Stomach (tissue), 9 donors: ENCODE data around the gene SELENOW. TPM values are rescaled to one million over a fixed set of nuclear protein-coding genes. Genes with fewer than 3 reads are reported as not detected.

Experiments
- DNase-seq, 2 donors: peaks; one replicate each; pipeline versions ENCODE4 v3.0.0 to v3.0.0-alpha.2; 2013 to 2019
- H3K27ac ChIP-seq, 5 donors: fragments of 200-600 bp in 4 of 5; sonication (generic) in 4 of 5; one replicate each; pipeline ENCODE4 v1.5.1; 2013 to 2019; ENCODE audit warnings: mild to moderate bottlenecking in 1 of 5, moderate library complexity in 1 of 5
- H3K27me3 ChIP-seq, 3 donors: fragments of 200-600 bp; sonication (generic); one replicate each; pipeline ENCODE4 v1.5.1; 2017 to 2019; ENCODE audit warnings: mixed run types in 1 of 3
- H3K36me3 ChIP-seq, 4 donors: fragments of 200-600 bp; sonication (generic); 1 replicate in 3 of 4; 2 replicates in 1 of 4; pipeline ENCODE4 v1.5.1; 2016 to 2019
- H3K4me1 ChIP-seq, 4 donors: fragments of 200-600 bp; sonication (generic); one replicate each; pipeline ENCODE4 v1.5.1; 2016 to 2019
- H3K4me3 ChIP-seq, 4 donors: fragments of 200-600 bp; sonication (generic) in 3 of 4; one replicate each; pipeline ENCODE4 v1.5.1; 2016 to 2019; ENCODE audit warnings: mild to moderate bottlenecking in 1 of 4
- H3K9me3 ChIP-seq, 4 donors: fragments of 200-600 bp; sonication (generic); one replicate each; pipeline ENCODE4 v1.5.1; 2016 to 2019
- CTCF ChIP-seq, 7 experiments: fragments of 450-650 bp in 4 of 7; fragments of 200-600 bp in 3 of 7; sonication (generic) in 3 of 7; IDR thresholded peaks; one replicate each; pipeline ENCODE4 v1.5.1; 2016 to 2019; ENCODE audit warnings: antibody characterized with exemption in 7 of 7, control low read depth in 2 of 7, mild to moderate bottlenecking in 1 of 7
- EP300 ChIP-seq: sonication (generic); formaldehyde crosslinking; IDR thresholded peaks from one replicate; pipeline ENCODE4 v1.6.1; 2017; ENCODE audit warnings: antibody characterized with exemption
- POLR2A ChIP-seq, 4 donors: fragments of 450-650 bp; IDR thresholded peaks; one replicate each; pipeline ENCODE4 v1.6.1; 2016; ENCODE audit warnings: antibody characterized with exemption in 4 of 4, control low read depth in 2 of 4, mild to moderate bottlenecking in 1 of 4, moderate library complexity in 1 of 4
- POLR2AphosphoS5 ChIP-seq, 3 donors: sonication (generic); formaldehyde crosslinking; IDR thresholded peaks; one replicate each; pipeline ENCODE4 v1.6.1; 2016; ENCODE audit warnings: antibody characterized with exemption in 3 of 3
- WGBS, 5 donors: extraction: QIAGEN DNeasy Blood & Tissue Kit in 3 of 5; methylation state at CpG; one replicate each; pipeline versions ENCODE4 v1.1.5 to v1.1.7; 2013 to 2018; 5-methylcytosine and 5-hydroxymethylcytosine counted together
- intact Hi-C: fragments of 100-400 bp; cut with DNase I; formaldehyde crosslinking; loops from one replicate; pipeline ENCODE4 v1.15.1; 2023; ENCODE audit warnings: low total_unique reads
- polyA plus RNA-seq, 3 donors: library from polyadenylated mRNA; stranded (reverse); fragments of 200-250 nt; gene quantifications; one replicate each; pipeline ENCODE4 v1.2.3, GENCODE V29; 2013
- total RNA-seq, 5 donors: library from RNA; depleted of rRNA; stranded (reverse); fragments of >200 nt; gene quantifications; one replicate each; pipeline versions ENCODE4 v1.1.0 to v1.2.3, GENCODE V29; 2014 to 2016
- donor health status: healthy with polysubstance abuse.
- donor health status: Bipolar disorder and iron deficiency.
- donor health status: healthy.

SELENOW gene
- total and polyA plus RNA-seq, 8 donors: 204 to 1,097 (median 585) TPM

- no peaks in the 10 kb centered on the region for H3K4me1 ChIP-seq
- TF ChIP-seq EP300 (no peak), POLR2AphosphoS5 (IDR thresholded peaks at IDR 0.05) (no peak), CTCF (IDR thresholded peaks at IDR 0.05) (no peak), POLR2A (IDR thresholded peaks at IDR 0.05) (no peak)
- DNase-seq: no peak
- H3K4me3 ChIP-seq: no peak overlapping the region
- intact Hi-C loops: no loop called here
- peaks cover 58 to 78% (median 77%) of the 10 kb centered on the region in 4 donors for H3K36me3 ChIP-seq
- 75 to 86% (median 78%) methylated on average over 13 to 14 of the region's 14 CpGs for WGBS, 5 donors
- no peaks in the 10 kb centered on the region for H3K27me3 ChIP-seq
- H3K9me3 ChIP-seq: no peaks in the 10 kb centered on the region
- H3K27ac ChIP-seq: no peak overlapping the region
These were observed 20.7 kb upstream of the SELENOW start for GRCh38 chr19:47757617-47758442.

GRCh38 chr19:47758443-47758804 lies 20.1 kb upstream of the SELENOW start:
- Histone ChIP-seq H3K27me3 (no peaks in the 10 kb centered on the region), H3K9me3 (no peaks in the 10 kb centered on the region), H3K4me1 (no peaks in the 10 kb centered on the region), H3K27ac (no peak overlapping the region), H3K4me3 (no peak overlapping the region), H3K36me3 (peaks cover 52 to 73% (median 71%) of the 10 kb centered on the region in 4 donors)
- WGBS, 5 donors: 83 to 92% (median 89%) methylated on average over 5 of the region's 5 CpGs
- no peak for DNase-seq
- intact Hi-C loops: no loop called here
- TF ChIP-seq CTCF (IDR thresholded peaks at IDR 0.05) (no peak), POLR2A (IDR thresholded peaks at IDR 0.05) (no peak), EP300 (no peak), POLR2AphosphoS5 (IDR thresholded peaks at IDR 0.05) (no peak)

- no peaks in the 10 kb centered on the region for H3K9me3 ChIP-seq
- TF ChIP-seq CTCF (IDR thresholded peaks at IDR 0.05): no peak
- no peak for TF ChIP-seq POLR2A (IDR thresholded peaks at IDR 0.05)
- TF ChIP-seq EP300: no peak
- no peak for TF ChIP-seq POLR2AphosphoS5 (IDR thresholded peaks at IDR 0.05)
- no peak overlapping the region for H3K27ac ChIP-seq
- no peaks in the 10 kb centered on the region for H3K27me3 ChIP-seq
- peaks cover 0 to 5% (median 0%) of the 10 kb centered on the region in 4 donors for H3K4me1 ChIP-seq
- no peak for DNase-seq
- intact Hi-C loops: no loop called here
- H3K36me3 ChIP-seq: peaks cover 31 to 51% (median 49%) of the 10 kb centered on the region in 4 donors
- 72 to 98% (median 85%) methylated on average over 5 of the region's 5 CpGs for WGBS, 5 donors
- H3K4me3 ChIP-seq: no peak overlapping the region
These were observed 17.9 kb upstream of the SELENOW start for GRCh38 chr19:47760632-47760999.

GRCh38 chr19:47761566-47761965 lies 16.9 kb upstream of the SELENOW start:
- intact Hi-C loops: no loop called here
- H3K9me3 ChIP-seq: no peaks in the 10 kb centered on the region
- no peak overlapping the region for H3K4me3 ChIP-seq

More at GRCh38 chr19:47761566-47761965, 16.9 kb upstream of the SELENOW start:
- Histone ChIP-seq H3K4me1 (peaks cover 0 to 10% (median 0%) of the 10 kb centered on the region in 4 donors), H3K36me3 (peaks cover 22 to 41% (median 40%) of the 10 kb centered on the region in 4 donors), H3K27ac (no peak overlapping the region), H3K27me3 (no peaks in the 10 kb centered on the region)
- no peak for DNase-seq
- WGBS, 5 donors: 62 to 84% (median 76%) methylated on average over 5 of the region's 5 CpGs
- TF ChIP-seq EP300: no peak
- no peak for TF ChIP-seq POLR2AphosphoS5 (IDR thresholded peaks at IDR 0.05)
- TF ChIP-seq POLR2A (IDR thresholded peaks at IDR 0.05): no peak
- no peak for TF ChIP-seq CTCF (IDR thresholded peaks at IDR 0.05)
